Fibroblast of lung (primary cell): ENCODE results near the gene FKBP10.

Experiments
- EZH2 ChIP-seq: IDR thresholded peaks from 2 replicates; pipeline ENCODE4 v1.5.1; 2012; ENCODE audit warnings: low read length, control low read depth, mild to moderate bottlenecking; ENCODE audit errors: missing control alignments
- TF ChIP-seq, protein P1 (sequence below), 2 donors: IDR thresholded peaks in 1 of 2; conservative IDR thresholded peaks in 1 of 2; 1 replicate in 1 of 2; 2 replicates in 1 of 2; pipeline ENCODE4 v1.5.1; 2011 to 2012; ENCODE audit warnings: low read length in 2 of 2, control low read depth in 1 of 2, inconsistent platforms in 1 of 2, low read depth in 1 of 2, mild to moderate bottlenecking in 1 of 2

DNA sequence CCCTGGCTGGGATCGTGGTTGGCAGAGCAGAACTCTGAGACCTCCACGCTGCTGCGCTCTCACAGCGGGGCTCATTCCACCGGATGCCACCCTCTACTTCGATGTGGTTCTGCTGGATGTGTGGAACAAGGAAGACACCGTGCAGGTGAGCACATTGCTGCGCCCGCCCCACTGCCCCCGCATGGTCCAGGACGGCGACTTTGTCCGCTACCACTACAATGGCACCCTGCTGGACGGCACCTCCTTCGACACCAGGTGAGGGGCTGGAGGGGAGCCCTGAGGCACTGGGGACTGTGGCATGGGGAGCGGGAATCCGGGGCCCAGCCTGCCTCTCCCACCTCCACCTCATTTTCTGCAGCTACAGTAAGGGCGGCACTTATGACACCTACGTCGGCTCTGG is 5.2 kb downstream of the FKBP10 start:
- TF ChIP-seq, protein P1, sequence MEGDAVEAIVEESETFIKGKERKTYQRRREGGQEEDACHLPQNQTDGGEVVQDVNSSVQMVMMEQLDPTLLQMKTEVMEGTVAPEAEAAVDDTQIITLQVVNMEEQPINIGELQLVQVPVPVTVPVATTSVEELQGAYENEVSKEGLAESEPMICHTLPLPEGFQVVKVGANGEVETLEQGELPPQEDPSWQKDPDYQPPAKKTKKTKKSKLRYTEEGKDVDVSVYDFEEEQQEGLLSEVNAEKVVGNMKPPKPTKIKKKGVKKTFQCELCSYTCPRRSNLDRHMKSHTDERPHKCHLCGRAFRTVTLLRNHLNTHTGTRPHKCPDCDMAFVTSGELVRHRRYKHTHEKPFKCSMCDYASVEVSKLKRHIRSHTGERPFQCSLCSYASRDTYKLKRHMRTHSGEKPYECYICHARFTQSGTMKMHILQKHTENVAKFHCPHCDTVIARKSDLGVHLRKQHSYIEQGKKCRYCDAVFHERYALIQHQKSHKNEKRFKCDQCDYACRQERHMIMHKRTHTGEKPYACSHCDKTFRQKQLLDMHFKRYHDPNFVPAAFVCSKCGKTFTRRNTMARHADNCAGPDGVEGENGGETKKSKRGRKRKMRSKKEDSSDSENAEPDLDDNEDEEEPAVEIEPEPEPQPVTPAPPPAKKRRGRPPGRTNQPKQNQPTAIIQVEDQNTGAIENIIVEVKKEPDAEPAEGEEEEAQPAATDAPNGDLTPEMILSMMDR (conservative IDR thresholded peaks at IDR 0.05 in 1 of 2, IDR thresholded peaks at IDR 0.05 in 1 of 2; ENCODE audit: low read depth in 1 of 2, low read length in 2 of 2): no peak
- no peak for TF ChIP-seq EZH2
